ENCODE data around the gene ANTXR2.
"Not testable (repeated sequence)": the region's sequence is repeated elsewhere in the genome, so short reads cannot be mapped to it uniquely, and the experiment has no call there.

Gene ANTXR2

DNA sequence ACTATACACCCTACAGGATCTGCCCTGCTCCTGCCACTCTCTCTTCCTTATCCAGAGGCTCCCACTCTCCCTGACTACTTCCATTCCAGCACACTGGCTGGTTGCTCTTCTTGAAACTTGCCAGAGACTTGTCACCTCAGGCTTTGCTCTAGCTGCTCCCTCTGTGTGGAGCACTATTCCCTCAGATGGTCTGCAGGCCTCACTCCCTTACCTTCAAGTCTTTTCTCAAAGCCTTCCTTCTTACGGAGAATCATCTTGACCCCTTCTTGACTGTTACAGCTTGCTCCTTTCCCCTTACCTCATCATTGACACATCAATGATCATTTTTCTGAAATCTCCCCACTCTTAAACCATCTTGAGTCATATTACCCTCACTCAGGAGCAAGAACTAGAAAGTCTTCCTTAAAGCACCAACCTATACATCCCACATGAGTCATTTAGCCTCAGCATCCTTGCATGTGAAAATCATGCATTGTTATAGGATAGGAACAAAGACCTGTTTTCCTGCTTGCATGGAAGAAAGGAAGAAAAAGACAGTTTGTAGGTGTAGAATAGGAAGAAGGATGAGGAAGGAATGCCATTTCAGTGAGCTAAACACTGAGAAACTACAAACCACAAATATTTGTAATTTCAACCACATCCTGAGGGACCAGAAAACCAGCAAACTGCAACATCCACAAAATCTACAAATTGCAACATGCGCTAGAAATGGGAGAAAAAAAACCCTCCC, 55.7 kb downstream of the ANTXR2 start:
- peak; percentile 96 for DNase-seq (ENCODE audit: low read depth)

DNA sequence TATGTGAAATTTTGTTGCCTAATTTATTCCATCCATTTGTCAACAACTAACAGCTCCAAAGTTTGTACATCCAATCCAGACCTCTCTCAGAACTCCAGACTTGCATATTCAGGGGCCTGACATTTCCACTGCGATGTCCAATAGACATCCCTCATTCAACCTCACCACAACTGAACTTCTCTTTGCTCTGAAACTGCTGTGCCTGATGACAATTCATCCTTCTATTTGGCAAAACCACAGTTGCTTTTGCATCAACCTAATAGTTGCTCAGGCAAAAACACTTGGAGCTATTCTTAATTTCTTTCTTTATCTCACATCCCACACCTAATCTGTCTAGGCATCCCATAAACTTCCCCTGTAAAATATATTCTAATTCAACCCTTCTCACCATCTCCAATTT, 56.5 kb downstream of the ANTXR2 start:
- DNase-seq (ENCODE audit: low read depth), result peak; percentile 20

DNA sequence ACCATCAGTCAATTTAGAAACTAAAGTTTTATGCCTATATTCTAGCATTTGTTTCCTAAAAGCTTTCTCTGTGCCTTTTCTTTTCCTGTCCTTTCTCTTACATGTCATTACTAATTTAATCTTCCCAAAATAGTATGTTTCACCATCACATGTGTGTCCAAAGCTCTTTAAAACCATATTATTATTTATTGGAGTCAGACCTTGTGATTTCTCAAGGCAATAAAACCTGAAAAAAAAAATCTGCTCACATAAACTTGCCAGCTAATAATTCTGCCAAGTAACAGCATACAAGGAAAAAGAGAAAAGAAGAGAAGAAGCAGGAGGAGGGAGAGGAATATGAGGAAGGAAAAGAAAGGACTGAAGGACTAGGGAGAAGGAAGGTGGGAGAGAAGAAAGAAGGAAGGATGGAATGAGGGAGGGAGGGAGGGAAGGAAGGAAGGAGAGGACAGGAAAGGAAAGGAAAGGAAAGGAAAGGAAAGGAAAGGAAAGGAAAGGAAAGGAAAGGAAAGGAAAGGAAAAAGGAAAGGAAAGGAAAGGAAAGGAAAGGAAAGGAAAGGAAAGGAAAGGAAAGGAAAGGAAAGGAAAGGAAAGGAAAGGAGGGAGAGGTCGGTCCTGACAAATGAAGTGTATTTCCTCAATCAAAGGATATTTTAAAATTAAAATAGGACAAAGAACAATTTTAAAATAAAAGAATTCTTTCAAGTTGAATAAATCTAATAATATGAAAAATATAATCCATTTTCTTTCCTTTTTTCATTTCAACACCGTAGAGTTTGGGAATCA, 57.4 kb downstream of the ANTXR2 start:
- DNase-seq (ENCODE audit: low read depth), result no peak

DNA sequence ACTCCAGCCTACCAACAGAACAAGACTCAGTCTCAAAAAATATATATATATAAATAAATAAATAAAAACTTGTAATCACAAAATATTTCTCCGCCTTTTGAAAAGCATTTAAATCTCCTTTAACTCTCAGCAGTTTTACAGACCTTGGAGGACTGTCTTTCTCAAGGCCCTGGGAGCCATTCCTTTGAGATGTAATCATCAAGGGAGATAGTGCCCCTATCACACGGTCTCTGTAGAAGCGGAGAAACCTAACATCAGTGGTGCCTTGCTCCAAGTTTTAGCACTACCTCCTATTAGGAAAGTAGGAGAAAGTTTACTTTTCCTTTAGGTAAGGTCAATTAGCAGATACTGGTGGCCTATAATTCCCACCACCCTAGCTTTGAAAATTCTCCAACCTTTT, 58.5 kb downstream of the ANTXR2 start:
- no peak for DNase-seq (ENCODE audit: low read depth)

DNA sequence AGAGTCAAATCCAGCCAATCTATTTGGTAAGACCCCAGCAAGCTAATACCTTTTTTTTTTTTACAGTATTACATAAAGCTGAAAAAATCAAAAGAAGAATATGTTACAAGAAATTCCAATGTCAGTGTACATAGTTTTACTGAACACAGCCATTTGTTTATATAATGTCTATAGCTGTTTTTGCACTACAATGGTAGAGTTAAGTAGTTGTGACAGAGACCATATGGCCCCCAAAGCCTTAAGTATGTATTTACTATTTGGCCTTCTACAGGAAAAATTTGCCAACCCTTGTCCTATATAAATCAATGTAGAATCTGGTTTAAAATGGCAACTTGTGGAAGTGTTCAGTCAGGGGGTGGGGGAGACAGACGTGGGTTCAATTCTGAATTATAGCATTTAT, 60.7 kb downstream of the ANTXR2 start:
- no peak for DNase-seq (ENCODE audit: low read depth)

DNA sequence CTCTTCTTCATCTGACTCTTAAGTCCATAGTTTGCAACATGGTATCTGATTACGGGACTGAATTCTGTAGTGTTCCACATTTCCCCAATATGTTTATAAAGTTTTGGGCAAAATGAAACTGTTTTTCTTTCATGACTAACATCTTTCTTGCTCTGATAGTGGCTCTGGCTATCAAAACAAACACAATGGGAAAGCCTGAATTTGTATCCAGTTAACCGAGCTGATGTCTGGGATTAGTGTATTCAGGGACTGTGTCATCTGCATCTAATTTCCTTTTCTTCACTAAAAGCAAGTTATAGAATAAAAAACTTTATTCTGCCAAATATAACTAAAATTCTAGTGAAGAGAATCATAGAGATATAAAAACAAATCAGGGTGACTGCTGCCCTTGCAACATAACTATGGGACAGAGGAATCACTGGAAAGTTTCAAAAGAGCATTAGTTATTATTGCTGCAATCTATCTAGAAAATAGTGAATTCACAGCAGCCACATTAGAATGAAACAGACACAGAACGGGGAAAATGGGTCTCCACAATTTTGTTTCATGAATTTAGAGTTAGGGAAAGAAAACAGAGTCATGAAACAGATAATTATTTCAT, 61.3 kb downstream of the ANTXR2 start:
- DNase-seq (ENCODE audit: low read depth), result peak; percentile 43

DNA sequence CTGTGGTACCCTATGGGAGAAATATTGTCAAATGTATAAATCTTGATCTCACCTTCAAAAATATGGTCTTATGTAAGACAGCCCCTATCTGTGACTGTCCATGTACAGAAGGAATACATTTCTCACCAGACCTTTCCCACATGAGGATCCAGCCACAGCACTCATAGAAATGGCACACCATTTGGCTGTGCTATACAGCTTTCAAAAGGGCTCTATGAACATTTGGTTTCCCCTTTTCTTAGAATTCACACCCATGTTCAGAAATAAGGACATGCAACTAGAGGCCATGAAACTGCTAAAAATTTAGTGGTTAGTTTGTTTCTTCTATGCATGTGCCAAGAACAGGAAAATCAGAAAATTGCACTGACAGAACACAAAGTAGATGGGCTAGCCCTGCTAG, 62.7 kb downstream of the ANTXR2 start:
- DNase-seq (ENCODE audit: low read depth), result no peak

DNA sequence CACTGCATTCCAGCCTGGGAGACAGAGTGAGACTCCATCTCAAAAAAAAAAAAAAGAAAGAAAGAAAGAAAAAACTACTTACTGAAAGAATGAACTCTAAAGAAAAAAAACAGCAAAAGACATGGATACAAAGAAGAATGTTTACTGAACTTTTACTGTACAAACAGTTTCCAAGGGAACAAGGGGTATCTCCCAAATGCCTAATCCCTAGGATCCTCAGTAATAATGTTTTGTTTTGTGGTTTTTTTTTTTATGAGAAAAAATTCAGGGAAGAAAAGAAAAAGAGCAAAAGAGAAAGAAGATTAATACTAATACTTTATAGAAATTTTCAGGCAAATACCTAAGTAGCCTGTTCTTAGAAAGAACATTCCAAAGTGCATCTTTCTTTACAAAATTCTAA, 63.2 kb downstream of the ANTXR2 start:
- DNase-seq (ENCODE audit: low read depth), result no peak

DNA sequence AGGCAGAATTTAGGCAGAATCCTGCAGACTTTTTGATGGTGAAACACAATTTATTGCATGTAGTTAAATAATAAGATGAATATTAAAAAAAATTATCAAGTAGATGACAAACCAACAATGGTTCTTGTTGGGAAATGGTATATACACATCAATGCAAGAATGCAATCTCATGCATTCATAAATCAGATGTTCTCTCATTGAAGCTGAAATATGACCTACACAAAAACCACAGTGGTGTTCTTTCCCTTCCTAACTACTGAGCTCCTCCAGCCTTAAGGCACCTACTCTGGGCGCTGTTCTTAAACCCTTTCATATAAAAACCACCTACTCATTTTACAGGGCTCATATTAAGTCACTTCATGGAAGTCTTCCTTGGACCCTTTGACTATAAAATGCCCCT, 64.1 kb downstream of the ANTXR2 start:
- no peak for DNase-seq (ENCODE audit: low read depth)

DNA sequence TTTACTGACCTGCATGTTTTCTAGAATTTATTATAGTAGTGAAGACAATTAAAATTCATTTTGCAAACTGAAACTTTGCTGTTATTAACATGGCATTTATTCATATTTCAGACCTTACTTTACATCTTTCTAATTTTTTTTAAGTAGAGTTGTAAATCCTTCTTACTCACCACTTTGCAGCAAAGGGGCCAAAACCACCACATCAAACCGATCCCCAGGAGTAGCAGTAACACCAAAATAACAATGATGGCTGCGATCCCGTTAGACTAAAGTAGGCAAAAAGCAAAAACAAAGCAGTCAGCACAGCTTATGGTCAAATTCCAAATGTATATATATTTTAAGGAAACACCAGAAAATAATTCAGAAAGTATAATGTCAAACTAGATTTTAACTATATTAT, 64.7 kb downstream of the ANTXR2 start:
- DNase-seq (ENCODE audit: low read depth), result no peak

DNA sequence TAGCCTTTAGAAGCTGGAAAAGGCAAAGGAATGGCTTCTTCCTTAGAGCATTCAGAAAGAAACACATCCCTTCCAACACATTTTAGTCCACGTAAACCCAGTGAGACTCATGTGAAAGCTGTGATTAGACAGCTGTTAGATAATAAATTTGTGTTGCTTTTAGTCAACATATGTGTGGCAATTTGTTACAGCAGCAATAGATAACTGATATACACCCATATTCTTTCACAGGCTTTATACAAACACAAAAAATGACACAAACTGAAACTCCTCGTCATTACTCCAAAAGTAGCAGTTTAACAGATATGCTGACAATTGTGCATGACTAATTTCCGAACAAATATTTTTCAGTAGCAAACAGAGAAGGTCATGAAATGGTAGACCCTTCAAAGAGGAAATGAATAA, 65.3 kb downstream of the ANTXR2 start:
- DNase-seq (ENCODE audit: low read depth), result no peak

DNA sequence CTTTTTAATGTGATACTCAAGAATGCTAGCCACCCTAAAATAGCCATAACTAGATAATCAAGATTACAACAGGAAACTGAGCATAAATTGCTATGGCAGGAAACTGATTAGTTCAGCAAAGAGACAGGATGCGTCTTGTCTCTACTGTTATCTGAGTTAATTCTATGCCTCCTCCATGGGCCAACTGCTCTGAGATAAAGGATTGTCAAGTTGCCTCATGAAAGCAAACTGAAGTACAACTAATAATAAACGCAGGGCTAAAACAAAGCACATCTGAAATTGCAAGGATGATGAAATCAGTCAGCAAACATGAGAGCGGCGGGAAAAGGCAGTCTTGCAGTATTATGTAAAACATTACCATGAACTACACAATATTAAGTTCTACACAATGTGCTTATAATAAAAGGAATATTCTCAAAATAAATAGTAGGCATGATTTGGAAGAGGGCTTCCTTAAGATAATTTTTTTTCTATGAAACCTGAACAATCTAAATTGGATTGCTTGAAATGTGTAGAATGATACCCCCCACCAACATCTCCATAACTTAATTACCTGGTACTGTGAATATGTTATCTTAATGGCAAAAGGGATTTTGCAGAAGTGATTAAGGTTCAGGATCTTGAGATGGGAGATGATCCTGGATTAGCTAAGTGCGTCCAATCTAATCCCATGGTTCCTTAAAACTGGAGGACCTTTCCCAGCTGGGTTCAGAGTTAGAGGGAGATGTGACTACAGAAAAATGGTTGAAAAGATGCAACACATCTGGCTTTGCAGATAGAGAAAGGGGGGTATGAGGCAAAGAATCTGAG, 65.9 kb downstream of the ANTXR2 start:
- DNase-seq (ENCODE audit: low read depth), result no peak

DNA sequence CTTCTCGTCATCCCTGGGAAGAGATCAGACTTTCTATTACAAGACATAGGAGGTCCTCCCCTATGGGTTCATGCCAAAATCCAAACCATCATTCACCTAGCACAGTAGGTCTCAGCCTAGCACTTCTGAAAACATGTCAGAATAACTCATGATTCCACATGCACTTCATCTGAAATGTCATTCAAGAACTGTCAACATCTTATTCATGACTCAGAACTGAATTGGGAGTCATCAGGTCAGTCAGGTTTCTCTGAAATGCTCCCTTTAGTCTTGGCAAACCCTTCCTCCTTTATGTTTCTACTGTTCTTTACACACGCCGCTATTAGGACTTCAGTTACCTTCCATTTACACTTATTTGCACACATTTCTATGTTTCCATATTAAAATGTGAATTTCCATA, 67.2 kb downstream of the ANTXR2 start:
- peak; percentile 71 for DNase-seq (ENCODE audit: low read depth)

DNA sequence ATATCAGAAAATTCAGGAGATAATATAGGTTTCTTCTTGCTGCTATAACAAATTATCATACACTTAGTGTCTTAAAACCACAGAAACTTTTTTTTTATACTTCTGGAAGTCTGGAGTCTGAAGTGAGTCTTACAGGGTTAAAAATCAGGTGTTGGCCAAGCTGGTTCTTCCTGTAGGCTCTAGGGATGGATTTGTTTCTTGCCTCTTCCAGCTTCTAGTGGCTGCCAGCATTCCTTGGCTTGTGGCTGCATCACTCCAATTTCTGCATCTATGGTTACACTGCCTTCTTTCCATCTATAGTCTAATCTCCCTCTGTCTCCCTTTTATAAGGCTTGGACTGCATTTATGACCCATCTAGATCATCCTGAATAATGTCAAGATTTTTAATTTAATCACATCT, 68.7 kb downstream of the ANTXR2 start:
- DNase-seq (ENCODE audit: low read depth), result no peak

DNA sequence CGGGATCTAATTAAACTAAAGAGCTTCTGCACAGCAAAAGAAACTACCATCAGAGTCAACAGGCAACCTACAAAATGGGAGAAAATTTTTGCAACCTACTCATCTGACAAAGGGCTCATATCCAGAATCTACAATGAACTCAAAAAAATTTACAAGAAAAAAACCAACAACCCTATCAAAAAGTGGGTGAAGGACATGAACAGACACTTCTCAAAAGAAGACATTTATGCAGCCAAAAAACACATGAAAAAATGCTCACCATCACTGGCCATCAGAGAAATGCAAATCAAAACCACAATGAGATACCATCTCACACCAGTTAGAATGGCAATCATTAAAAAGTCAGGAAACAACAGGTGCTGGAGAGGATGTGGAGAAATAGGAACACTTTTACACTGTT, 70.5 kb downstream of the ANTXR2 start:
- not testable (repeated sequence) for DNase-seq (ENCODE audit: low read depth)

DNA sequence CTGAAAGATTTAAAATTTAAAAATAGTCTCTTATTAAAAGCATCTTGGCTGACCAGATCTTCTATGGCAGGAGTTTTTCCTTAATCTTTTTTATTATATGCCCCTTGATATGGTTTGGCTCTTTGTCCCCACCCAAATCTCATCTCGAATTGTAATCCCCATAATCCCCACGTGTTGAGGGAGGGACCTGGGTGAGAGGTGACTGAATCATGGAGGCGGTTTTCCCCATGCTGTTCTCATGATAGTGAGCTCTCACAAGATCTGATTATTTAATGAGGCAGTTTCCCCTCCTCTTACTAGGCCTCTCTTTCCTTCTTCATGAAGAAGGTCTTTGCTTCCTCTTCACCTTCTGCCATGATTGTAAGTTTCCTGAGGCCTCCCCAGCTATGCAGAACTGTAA, 74.0 kb downstream of the ANTXR2 start:
- not testable (repeated sequence) for DNase-seq (ENCODE audit: low read depth)

DNA sequence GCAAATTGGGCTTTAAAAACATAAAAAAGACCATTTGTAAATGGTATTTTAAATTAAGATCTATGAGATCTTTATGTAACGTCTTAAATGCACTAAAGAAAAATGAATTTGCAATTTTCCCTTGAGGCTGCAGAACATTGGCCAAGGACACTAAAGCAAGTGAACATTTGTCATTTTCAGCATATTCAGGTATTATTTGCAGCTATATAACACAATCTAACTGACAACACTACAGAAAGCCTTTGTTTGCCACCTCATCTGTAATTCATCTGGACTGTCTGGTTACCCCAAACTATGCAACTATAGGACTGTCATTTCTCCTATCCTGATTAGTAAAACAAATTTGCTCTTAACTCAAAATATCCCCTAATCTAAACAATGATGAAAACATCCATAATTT, 74.8 kb downstream of the ANTXR2 start:
- DNase-seq (ENCODE audit: low read depth), result no peak

DNA sequence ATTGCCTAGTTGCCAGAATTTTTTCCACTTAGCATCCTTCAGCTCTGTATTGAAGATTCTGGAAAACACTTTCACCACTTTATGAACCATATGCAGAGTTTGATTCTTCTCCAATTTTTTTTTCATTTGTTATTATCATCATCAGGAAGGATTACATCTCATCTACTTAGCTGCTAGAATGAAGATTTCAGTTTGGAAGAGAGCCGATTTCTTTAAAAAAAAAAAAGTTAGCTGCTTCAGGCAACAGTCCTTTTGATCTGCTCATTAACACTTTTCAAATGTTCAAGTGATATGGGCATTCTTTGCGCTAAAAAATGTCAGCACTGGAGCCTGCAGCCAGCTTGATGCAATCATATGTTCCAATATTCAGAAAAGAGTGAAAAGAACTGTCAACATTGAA, 76.2 kb downstream of the ANTXR2 start:
- no peak for DNase-seq (ENCODE audit: low read depth)

DNA sequence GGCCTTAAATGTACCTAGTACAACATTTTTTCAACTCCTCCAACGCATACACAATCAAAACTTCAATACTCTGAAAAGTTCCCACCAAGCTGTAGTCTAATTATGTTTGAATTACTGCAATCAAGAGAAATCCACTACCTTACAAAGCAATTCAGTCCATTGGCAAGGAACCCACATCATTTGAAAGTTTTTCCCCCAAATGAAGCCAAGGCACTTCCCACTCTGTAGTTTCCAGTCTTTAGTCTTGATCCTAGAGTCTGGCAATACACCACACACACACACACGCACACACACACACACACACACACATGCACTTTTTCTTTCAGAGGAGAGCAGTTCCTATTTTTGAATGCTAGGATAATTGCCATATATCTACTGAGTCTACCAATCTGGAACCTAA, 79.6 kb downstream of the ANTXR2 start:
- DNase-seq (ENCODE audit: low read depth), result no peak

DNA sequence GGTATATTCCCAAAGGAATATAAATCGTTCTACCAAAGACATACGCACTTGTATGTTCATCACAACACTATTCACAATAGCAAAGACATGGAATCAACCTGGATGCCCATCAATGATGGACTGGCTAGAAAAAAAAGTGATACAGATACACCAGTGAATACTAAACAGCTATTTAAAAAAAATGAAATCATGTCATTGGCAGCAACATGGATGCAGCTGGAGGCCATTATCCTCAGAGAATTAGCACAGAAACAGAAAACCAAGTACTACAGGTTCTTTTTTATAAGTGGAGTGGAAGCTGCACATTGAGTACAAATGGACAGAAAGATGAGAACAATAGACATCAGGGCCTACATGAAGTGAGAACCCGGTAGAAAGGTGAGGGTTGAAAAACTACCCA, 81.4 kb downstream of the ANTXR2 start:
- no peak for DNase-seq (ENCODE audit: low read depth)

DNA sequence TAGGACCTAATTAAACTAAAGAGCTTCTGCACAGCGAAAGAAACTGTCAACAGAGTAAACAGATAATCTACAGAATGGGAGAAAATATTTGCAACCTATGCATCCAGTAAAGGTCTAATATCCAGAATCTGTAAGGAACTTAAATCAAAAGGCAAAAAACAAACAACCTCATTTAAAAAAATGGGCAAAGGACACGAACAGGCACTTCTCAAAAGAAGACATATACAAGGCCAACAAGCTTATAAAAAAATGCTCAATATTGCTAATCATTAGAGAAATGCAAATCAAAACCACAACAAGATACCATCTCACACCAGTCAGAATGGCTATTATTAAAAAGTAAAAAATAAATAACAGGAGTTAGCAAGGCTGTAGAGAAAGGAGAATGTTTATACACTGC, 81.9 kb downstream of the ANTXR2 start:
- DNase-seq (ENCODE audit: low read depth), result not testable (repeated sequence)

DNA sequence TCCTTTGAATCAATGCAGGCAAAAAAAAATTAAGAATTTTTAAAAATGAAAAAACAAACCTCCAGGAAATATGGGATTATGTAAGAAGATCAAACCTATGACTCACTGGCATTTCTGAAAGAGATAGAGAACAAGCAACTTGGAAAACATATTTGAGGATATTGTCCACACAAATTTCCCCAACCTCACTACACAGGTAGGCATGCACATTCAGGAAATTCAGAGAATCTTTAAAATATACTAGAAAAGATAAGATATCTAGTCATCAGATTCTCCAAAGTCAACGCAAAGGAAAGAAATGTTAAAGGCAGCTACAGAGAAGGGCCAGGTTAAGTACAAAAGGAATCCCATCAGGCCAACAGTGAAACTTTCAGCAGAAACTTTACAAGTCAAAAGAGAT, 85.6 kb downstream of the ANTXR2 start:
- peak; percentile 27 for DNase-seq (ENCODE audit: low read depth)

DNA sequence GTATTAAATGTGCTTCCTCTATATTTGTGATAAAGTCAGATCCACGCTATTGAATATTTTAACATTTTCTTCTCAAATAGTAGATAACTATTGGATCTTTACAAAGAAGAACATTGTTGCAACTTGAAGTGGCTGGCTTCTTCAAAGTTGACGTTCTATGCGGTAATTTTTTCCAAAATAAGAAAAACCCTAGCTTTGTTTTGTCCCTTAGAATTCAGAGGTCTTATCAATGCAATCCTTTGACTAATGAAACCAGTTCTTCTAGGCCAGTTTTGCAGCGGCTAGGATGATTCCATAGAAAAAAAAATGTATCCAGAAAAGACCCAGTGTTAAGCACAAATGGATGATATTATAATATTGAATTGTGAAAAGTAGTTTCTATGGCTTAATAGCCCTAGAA, 89.6 kb downstream of the ANTXR2 start:
- DNase-seq (ENCODE audit: low read depth), result no peak

Measured in ELR (cell line).